GM18909 (cell line): ENCODE data around the gene CEACAM21.
A peak's percentile ranks its signal among the peaks of the same experiment; 100 is the strongest.
"Not testable (repeated sequence)": the region's sequence is repeated elsewhere in the genome, so short reads cannot be mapped to it uniquely, and the experiment has no call there.

ENCODE experiments used
- ATAC-seq: cut with Tn5 transposase; IDR thresholded peaks from one replicate; pipeline ENCODE4 v1.9.1; 2021; ENCODE audit warnings: mild to moderate bottlenecking; ENCODE audit not compliant: unreplicated experiment, poor library complexity

CEACAM21 gene

GRCh38 chr19:41548954-41549688, 26.8 kb upstream of the CEACAM21 start:
- peak; percentile 67 for ATAC-seq

- ATAC-seq = no peak
Observed at GRCh38 chr19:41549884-41550283, 26.1 kb upstream of the CEACAM21 start.

- no peak for ATAC-seq
Observed at GRCh38 chr19:41551212-41551610, 24.8 kb upstream of the CEACAM21 start.

DNA sequence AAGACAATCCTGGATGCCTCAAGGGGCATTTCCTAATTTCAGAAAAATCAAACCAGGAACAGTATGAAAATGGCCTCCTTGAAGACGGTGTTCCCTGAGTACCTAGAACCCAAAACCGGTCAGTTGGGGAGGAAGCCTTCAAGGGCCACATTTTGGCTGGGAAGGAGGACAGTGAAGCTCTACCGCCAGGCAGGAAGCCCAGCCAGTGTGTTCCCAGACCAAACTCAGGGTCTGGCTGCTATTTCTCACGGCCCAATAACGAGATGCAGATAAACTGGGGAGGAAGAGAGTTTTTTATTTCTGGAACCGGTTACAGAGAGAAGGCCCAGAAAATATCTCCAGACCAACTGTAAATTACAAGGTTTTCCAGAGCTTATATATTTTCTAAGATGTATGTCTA, 24.3 kb upstream of the CEACAM21 start:
- ATAC-seq = no peak

DNA sequence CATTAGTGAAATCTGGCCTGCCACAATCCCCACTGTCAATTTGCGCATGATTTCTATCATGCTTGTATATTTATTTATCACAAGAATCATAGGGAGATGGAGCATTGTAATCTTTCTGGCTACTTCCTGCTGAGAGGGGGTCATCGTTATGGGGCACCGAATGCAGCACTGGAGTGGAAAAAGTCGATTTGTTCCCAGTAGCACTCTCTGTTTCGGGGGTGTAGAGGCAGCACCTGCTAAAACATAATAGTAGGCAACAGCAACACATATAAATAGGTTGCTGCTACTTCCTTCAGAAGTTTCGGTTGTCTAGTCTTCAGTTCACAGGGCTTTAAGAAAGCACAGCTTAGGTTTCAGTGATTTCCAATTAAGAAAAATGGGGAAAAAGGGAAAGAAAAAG, 23.4 kb upstream of the CEACAM21 start:
- ATAC-seq = no peak

DNA sequence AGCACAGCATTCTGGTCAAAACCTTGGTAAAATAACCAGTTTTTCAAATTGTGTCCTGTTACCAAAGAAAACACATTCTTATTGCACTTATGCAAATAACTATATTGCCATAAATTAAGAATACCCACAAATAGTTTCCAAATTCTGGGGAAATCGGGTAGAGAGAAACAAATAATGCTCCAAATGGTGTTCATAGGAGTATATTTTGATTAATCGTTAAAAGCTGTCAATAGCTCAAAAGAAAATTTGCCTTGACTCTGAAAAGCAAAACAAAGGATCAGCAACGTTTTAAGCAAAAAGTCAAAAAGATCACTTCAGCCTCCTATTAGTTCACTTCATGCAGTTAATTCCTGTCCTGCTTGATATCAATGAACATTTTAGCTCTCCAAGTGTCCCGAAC, 22.2 kb upstream of the CEACAM21 start:
- no peak for ATAC-seq

DNA sequence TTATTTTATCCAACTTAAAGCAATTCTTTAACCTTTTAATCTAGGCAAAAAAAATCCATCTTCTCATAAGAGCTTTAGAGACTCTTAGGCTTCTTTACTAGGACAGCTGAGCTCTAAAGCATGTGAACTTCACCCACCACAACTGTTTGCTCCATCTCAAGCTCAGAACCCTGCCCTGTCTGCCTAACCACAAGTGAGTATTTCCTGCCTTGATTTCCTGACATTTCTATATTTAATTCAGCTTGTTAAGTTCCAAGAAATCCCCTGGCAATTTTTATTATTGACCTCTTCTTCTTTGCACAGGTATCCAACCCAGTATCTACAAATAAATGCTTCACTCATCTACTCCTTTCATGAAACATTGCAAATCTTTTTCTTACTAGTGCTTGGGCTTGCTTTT, 21.1 kb upstream of the CEACAM21 start:
- ATAC-seq = no peak

GRCh38 chr19:41555748-41556147, 20.2 kb upstream of the CEACAM21 start:
- no peak for ATAC-seq

DNA sequence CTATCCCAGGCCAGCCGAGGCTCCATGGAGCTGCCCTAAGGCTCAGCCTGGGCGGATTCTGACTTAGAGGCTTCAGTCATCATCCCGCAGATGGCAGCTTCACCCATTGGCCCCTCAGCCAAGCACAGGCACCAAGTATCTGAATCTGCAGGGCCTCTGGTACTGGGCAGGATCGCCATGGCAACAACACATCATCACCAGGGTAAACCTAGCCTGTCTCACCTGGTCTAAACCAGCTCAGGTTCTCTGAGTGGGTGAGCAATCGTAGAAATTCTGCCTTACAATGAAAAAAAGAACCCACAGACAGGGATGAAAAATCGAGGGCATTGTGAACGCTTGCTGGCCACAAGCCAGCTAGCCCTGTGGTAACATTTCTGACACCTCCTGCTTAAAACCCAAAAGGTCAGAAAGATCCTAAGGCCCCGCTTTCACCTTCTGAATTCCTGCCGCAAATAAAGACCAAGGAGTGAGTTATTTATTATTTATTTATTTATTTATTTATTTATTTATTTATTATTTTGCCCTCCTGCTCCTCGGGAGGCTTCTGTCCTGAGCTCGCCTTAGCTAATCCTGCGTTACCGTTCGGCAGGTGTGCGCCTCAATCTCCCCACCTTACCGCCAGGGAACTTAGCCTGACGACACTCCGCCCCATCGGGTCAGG, 12.0 kb upstream of the CEACAM21 start:
- no peak for ATAC-seq

GRCh38 chr19:41564515-41565378, 11.2 kb upstream of the CEACAM21 start:
- no peak for ATAC-seq

- no peak for ATAC-seq
Observed at GRCh38 chr19:41565379-41565720, 10.6 kb upstream of the CEACAM21 start.

DNA sequence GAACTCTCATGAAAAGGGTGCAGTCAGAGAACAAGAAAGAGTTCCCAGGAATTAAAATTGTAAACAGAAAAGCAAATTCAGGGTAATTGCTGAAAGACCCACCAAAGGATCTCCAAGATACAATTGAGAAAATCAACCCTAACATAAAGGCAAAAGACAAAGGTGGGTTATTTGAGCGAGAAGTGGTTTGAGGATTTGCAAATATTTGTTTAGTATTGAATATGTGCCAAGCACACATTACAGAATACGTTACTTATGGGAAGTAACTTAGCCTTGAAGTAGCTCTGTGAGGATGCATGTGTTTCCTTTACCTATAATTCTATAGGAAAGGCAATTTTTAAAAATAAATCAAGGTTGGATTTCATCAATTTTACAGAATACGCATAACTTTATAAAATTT, 10.0 kb upstream of the CEACAM21 start:
- no peak for ATAC-seq

GRCh38 chr19:41569481-41570150, 6.3 kb upstream of the CEACAM21 start:
- no peak for ATAC-seq

DNA sequence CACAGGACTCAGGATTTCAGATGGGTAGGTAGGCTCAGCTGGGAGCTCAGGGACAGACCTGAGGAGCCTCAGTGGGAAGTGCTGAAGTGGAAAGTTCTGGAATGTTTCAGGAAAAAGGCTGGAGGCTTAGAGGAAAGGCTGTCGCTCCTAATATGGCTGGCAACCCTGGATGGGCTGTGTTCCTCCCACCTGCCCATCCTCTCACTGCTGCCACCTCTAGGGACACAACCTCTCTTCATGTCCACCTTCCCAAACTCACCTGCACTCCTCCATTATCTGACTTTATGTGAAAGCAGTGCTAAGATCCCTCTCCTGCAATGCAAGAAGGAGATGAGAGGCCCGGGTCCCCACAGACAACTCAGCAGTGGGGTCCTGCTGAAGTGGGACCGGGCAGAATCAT, 5.8 kb upstream of the CEACAM21 start:
- ATAC-seq = no peak

- peak; percentile 45 for ATAC-seq
Observed at GRCh38 chr19:41570639-41571112, 5.3 kb upstream of the CEACAM21 start.

DNA sequence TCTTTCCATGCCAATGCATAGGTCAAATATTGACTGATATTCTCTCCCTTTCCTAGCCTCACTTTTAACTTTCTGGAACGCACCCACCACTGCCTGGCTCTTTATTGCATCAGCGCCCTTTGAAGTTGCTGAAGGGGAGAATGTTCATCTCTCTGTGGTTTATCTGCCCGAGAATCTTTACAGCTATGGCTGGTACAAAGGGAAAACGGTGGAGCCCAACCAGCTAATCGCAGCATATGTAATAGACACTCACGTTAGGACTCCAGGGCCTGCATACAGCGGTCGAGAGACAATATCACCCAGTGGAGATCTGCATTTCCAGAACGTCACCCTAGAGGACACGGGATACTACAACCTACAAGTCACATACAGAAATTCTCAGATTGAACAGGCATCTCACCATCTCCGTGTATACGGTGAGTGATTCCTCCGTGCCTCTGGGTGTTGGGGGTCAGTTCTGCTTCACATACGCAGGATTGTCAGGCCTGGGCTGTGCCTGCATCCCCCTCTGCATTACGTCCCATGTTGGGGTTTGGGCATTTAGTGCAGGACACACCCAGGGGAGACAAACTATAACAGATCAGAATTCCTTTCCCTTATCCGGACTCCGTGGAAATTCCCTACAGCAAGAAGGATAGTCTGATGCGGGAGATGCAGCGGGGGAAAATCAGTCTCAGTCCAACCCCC, 1.3 kb downstream of the CEACAM21 start:
- ATAC-seq = no peak

GRCh38 chr19:41577833-41578232, 1.9 kb downstream of the CEACAM21 start:
- no peak for ATAC-seq

GRCh38 chr19:41578886-41579285, 2.9 kb downstream of the CEACAM21 start:
- ATAC-seq = no peak

- ATAC-seq = not testable (repeated sequence)
Observed at GRCh38 chr19:41581068-41581467, 5.1 kb downstream of the CEACAM21 start.

DNA sequence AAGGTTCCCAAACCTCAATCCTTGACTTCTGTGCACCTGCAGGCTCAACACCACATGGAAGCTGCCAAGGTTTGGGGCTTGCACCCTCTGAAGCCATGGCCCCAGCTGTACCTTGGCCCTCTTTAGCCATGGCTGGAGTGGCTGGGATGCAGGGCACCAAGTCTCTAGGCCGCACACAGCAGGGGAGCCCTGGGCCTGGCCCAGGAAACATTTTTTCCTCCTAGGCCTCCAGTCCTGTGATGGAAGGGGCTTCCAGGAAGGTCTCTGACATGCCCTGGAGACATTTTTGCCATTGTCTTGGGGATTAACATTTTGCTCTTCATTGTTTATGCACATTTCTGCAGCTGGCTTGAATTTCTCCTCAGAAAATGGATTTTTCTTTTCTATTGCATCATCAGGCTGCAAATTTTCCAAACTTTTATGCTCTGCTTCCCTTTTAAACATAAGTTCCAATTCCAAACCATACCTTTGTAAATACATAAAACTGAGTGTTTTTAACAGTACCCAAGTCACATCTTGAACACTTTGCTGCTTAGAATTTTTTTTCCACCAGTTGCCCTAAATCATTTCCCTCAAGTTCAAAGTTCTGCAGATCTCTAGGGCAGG, 6.7 kb downstream of the CEACAM21 start:
- ATAC-seq = not testable (repeated sequence)
